Measurements from ENCODE around the gene ACP1.

Gene ACP1

GRCh38 chr2:279956-280649 lies 15.4 kb downstream of the ACP1 start:
- H3K27ac ChIP-seq, result no peak overlapping the region
- peaks cover 0 to 7% (median 4%) of the 10 kb centered on the region in 4 donors for H3K4me1 ChIP-seq
- no peak overlapping the region for H3K4me3 ChIP-seq
- TF ChIP-seq, protein P1, sequence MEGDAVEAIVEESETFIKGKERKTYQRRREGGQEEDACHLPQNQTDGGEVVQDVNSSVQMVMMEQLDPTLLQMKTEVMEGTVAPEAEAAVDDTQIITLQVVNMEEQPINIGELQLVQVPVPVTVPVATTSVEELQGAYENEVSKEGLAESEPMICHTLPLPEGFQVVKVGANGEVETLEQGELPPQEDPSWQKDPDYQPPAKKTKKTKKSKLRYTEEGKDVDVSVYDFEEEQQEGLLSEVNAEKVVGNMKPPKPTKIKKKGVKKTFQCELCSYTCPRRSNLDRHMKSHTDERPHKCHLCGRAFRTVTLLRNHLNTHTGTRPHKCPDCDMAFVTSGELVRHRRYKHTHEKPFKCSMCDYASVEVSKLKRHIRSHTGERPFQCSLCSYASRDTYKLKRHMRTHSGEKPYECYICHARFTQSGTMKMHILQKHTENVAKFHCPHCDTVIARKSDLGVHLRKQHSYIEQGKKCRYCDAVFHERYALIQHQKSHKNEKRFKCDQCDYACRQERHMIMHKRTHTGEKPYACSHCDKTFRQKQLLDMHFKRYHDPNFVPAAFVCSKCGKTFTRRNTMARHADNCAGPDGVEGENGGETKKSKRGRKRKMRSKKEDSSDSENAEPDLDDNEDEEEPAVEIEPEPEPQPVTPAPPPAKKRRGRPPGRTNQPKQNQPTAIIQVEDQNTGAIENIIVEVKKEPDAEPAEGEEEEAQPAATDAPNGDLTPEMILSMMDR (IDR thresholded peaks at IDR 0.05), result no peak
- intact Hi-C loops (cut with DNase I; ENCODE audit: low total_unique reads), result no loop called here
- H3K9me3 ChIP-seq, result no peaks in the 10 kb centered on the region
- no peak for DNase-seq
- H3K27me3 ChIP-seq, result no peaks in the 10 kb centered on the region
- peaks cover 64 to 71% (median 66%) of the 10 kb centered on the region in 3 donors for H3K36me3 ChIP-seq

DNA sequence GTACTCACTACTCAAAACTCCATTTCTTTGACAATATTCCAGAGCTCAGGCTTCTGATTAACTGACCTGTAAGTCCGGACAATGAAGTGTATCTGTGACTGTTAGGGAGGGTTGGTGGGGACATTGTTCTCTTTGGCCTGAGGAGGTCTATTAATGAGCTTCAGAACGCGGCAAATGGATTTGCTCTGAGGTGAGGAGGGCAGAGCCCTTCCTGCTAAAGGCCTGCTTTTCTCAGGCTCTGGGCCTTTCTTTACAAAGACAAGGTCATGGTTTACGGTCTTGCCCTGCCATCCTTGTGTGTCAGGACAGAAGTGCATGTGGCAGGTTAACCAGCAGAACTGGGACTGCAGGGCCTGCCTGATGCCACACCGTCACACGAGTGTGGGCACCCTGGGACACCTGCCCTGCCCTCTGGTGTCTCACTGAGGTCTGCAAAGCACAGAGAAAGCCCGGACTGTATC lies 15.9 kb downstream of the ACP1 start:
- DNase-seq, result no peak
- Histone ChIP-seq H3K4me3 (no peak overlapping the region), H3K4me1 (peaks cover 0 to 13% (median 7%) of the 10 kb centered on the region in 4 donors), H3K9me3 (no peaks in the 10 kb centered on the region), H3K27me3 (no peaks in the 10 kb centered on the region), H3K27ac (no peak overlapping the region), H3K36me3 (peaks cover 64 to 66% (median 65%) of the 10 kb centered on the region in 3 donors)
- TF ChIP-seq, protein P1 (IDR thresholded peaks at IDR 0.05), result no peak
- intact Hi-C loops (cut with DNase I; ENCODE audit: low total_unique reads), result no loop called here

GRCh38 chr2:281381-281780 lies 16.6 kb downstream of the ACP1 start:
- peaks cover 0 to 6% of the 10 kb centered on the region in 2 donors for H3K27me3 ChIP-seq
- intact Hi-C loops (cut with DNase I; ENCODE audit: low total_unique reads), result no loop called here
- DNase-seq, result no peak
- peaks cover 58 to 64% (median 59%) of the 10 kb centered on the region in 3 donors for H3K36me3 ChIP-seq
- H3K4me3 ChIP-seq, result no peak overlapping the region
- H3K9me3 ChIP-seq, result no peaks in the 10 kb centered on the region
- peaks cover 0 to 18% (median 9%) of the 10 kb centered on the region in 4 donors for H3K4me1 ChIP-seq
- H3K27ac ChIP-seq, result no peak overlapping the region
- TF ChIP-seq, protein P1 (IDR thresholded peaks at IDR 0.05), result no peak

DNA sequence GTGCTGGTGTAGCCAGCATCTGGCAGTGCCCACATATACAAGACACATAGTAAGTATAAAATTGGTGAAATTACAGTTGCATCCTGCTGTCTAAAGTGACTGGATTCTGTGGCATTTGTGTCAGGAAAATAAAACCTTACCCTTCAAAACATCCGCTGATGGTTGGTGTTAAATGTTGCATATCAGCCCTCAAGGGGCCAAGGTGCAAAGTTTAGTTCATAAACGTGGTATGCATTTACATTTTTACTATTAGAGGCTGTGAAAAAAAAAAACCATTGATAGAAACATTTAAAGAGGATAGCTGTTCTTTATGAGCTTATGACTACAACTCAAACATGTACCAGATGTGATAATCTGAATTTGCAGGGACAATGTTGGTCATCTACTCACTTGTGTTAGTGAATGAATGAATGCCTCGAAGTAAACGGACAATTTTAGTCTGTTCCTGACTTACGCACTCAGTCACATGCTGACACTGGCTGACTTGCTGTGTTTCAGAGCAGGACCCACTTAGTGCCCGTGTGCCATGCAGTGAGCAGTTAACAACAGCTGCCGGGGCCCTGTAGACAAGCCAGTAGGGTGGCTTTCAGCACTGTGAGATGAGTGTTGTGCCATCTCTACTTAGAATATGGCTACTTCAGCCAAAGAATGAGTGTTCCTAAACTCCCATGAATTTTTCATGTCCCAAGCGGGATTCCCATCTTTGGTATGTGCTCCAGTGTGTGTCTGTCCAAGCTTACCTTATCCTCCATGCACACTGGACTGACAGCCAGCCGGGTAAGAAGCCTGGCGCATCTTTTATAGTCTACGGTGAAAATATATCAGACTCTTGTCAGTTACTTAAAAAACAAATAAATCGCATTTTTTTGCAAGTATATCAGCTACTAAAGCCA lies 17.9 kb downstream of the ACP1 start:
- no peak for DNase-seq
- Histone ChIP-seq H3K9me3 (no peaks in the 10 kb centered on the region), H3K27ac (no peak overlapping the region), H3K4me3 (no peak overlapping the region), H3K4me1 (peaks cover 0 to 28% (median 16%) of the 10 kb centered on the region in 4 donors), H3K36me3 (peaks cover 47 to 56% (median 47%) of the 10 kb centered on the region in 3 donors), H3K27me3 (peaks cover 0 to 14% of the 10 kb centered on the region in 2 donors)
- TF ChIP-seq, protein P1 (IDR thresholded peaks at IDR 0.05), result no peak
- intact Hi-C loops (cut with DNase I; ENCODE audit: low total_unique reads), result no loop called here

DNA sequence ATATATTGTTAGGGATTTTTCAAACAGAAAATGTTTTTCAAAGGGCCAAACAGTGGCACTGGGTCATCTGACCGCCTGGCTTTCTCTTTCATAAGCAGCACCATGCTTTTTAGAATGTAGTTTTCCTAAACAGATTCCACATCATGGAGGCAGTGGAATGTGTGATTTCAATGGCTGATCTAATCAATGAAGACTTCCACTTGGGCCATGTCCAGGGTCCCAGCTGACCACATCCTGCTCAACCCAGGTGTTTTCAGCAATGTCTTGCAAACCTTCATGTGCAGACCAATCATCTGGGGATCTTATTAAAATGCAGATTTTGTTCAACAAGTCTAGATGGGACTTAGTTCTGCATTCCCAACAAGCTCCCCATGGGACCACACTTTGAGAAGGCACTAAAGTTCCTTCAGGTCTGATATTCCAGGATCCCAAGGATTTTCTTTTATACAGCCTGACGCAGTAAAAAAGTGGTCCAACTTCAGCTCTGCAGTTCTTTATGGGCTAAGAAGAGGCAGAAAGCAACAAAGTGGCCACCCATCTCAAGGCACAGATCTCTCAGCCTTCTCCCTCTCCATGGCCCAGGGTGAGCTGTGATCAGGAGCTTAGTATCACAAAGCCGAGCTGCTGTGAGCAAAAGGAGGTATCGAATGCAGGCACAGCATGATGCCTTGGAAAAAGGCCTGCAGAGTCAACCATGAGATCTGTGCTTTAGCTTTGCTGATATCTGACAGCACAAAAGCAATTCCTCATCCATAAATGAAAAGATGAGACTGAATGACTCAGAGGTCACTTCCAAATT lies 19.4 kb downstream of the ACP1 start:
- Histone ChIP-seq H3K4me1 (peaks cover 0 to 41% (median 30%) of the 10 kb centered on the region in 4 donors), H3K9me3 (no peaks in the 10 kb centered on the region), H3K36me3 (peaks cover 33 to 42% (median 33%) of the 10 kb centered on the region in 3 donors), H3K27ac (no peak overlapping the region), H3K27me3 (peaks cover 0 to 29% of the 10 kb centered on the region in 2 donors), H3K4me3 (no peak overlapping the region)
- no peak for DNase-seq
- intact Hi-C loops (cut with DNase I; ENCODE audit: low total_unique reads), result no loop called here
- TF ChIP-seq, protein P1 (IDR thresholded peaks at IDR 0.05), result no peak
